HepG2 (cell line): ENCODE data around the gene SURF6. TPM values are rescaled to one million over a fixed set of nuclear protein-coding genes. Genes with fewer than 3 reads are reported as not detected.

Experiments
- ERF ChIP-seq: IDR thresholded peaks from 2 replicates; pipeline ENCODE4 v1.6.1; 2018; ENCODE audit warnings: missing biosample characterization, missing genetic modification reagents
- HDAC2 ChIP-seq: sonication (generic); formaldehyde crosslinking; IDR thresholded peaks from 2 replicates; pipeline ENCODE4 v1.4.0; 2020; ENCODE audit warnings: missing genetic modification reagents
- MBD4 ChIP-seq: IDR thresholded peaks from 2 replicates; pipeline ENCODE4 v1.6.1; 2012; ENCODE audit warnings: low read length, inconsistent platforms, borderline replicate concordance
- POLR2AphosphoS5 ChIP-seq: IDR thresholded peaks from 2 replicates; pipeline ENCODE4 v1.6.1; 2012; ENCODE audit warnings: low read depth, low read length
- RBM22 ChIP-seq: fragments of 200-400 bp; formaldehyde crosslinking; optimal IDR thresholded peaks from 2 replicates; pipeline ENCODE3; 2017; ENCODE audit warnings: mild to moderate bottlenecking, low read length, moderate library complexity
- SIN3B ChIP-seq: fragments of 150-350 bp; IDR thresholded peaks from 2 replicates; pipeline ENCODE4 v1.6.1; 2014; ENCODE audit warnings: low read length
- ZBTB40 ChIP-seq, 2 experiments: fragments of 450-650 bp in 1 of 2; sonication (generic) in 1 of 2; formaldehyde crosslinking in 1 of 2; IDR thresholded peaks; 2 replicates each; pipeline versions ENCODE4 v1.6.1 to v1.8.0; 2016 to 2022; ENCODE audit warnings: antibody characterized with exemption in 1 of 2, mild to moderate bottlenecking in 1 of 2, missing genetic modification reagents in 1 of 2
- ZFP91 ChIP-seq: sonication (generic); formaldehyde crosslinking; IDR thresholded peaks from 2 replicates; pipeline ENCODE4 v1.9.0; 2022; ENCODE audit warnings: missing genetic modification reagents, mild to moderate bottlenecking, borderline replicate concordance
- ZHX1 ChIP-seq: sonication (generic); formaldehyde crosslinking; IDR thresholded peaks from 2 replicates; pipeline ENCODE4 v1.8.1; 2022; ENCODE audit warnings: low read depth, mild to moderate bottlenecking, missing genetic modification reagents
- ZNF703 ChIP-seq: sonication (generic); formaldehyde crosslinking; IDR thresholded peaks from 2 replicates; pipeline ENCODE4 v1.5.1; 2020; ENCODE audit warnings: missing genetic modification reagents, mild to moderate bottlenecking, moderate library complexity, borderline replicate concordance
- polyA plus RNA-seq, 8 experiments: library from polyadenylated mRNA; depleted of rRNA in 3 of 8; stranded (reverse) in 7 of 8; unstranded in 1 of 8; fragments of >200 nt; fragmentation: Illumina TruSeq in 4 of 8; extraction: Trizol in 4 of 8; gene quantifications; 2 replicates each; pipeline versions ENCODE4 v1.2.1 to v1.2.3, GENCODE V29; 2011 to 2016; ENCODE audit warnings: low read depth in 4 of 8, missing spikeins in 1 of 8, mixed read lengths in 1 of 8; ENCODE audit not compliant: insufficient read depth in 1 of 8
- total RNA-seq, 5 experiments: library from RNA; depleted of rRNA; stranded (reverse); fragments of >200 nt; fragmentation: Illumina TruSeq; extraction: Trizol; gene quantifications; 2 replicates each; pipeline ENCODE4 v1.2.3, GENCODE V29; 2016; ENCODE audit warnings: low read depth in 1 of 5

The SURF6 gene
- total and polyA plus RNA-seq, 2 of the 13 experiments (the other 11 are each of a cell fraction or from before 2014, with no cell fraction given) = 5.9 to 14.7 TPM

GRCh38 chr9:133352635-133353340 lies 16.8 kb upstream of the SURF6 start (continued):
- TF ChIP-seq ERF = no peak
- TF ChIP-seq ZHX1 (CRISPR knock-in tag) = no peak
- no peak for TF ChIP-seq ZNF703 (CRISPR knock-in tag)
- TF ChIP-seq HDAC2 (CRISPR knock-in tag) = no peak
- peak; percentile 68 for TF ChIP-seq RBM22
- no peak for TF ChIP-seq SIN3B
- TF ChIP-seq ZFP91 (CRISPR knock-in tag) = no peak
- peak; percentile 30 for TF ChIP-seq POLR2AphosphoS5
- 0 out of 2 replicates have a peak, but pooled peaks have one; percentile 9 for TF ChIP-seq MBD4
- TF ChIP-seq ZBTB40 (IDR thresholded peaks at IDR 0.05) = no peak
- TF ChIP-seq ZBTB40 (CRISPR knock-in tag; IDR thresholded peaks at IDR 0.05) = no peak
